H1 (cell line): ENCODE measurements around the gene SERPINH1.

Source experiments
- CHD2 ChIP-seq: IDR thresholded peaks from 2 replicates; pipeline ENCODE4 v1.6.1; 2012; ENCODE audit warnings: low read length, improper control_type of control experiment
- CTCF ChIP-seq, 3 experiments: IDR thresholded peaks; 1 replicate in 2 of 3; 2 replicates in 1 of 3; pipeline versions ENCODE4 v1.5.1 to v1.6.1; 2011; ENCODE audit warnings: low read length in 3 of 3, mild to moderate bottlenecking in 3 of 3, inconsistent platforms in 2 of 3, low read depth in 1 of 3, moderate library complexity in 1 of 3; ENCODE audit not compliant: insufficient read depth in 1 of 3; ENCODE audit errors: control extremely low read depth in 1 of 3
- JUND ChIP-seq: IDR thresholded peaks from 2 replicates; pipeline ENCODE4 v1.6.1; 2011; ENCODE audit warnings: mild to moderate bottlenecking, improper control_type of control experiment, low read length
- POLR2A ChIP-seq, 2 experiments: IDR thresholded peaks; 1 replicate in 1 of 2; 2 replicates in 1 of 2; pipeline ENCODE4 v1.6.1; 2011; ENCODE audit warnings: low read depth in 2 of 2, low read length in 2 of 2, mild to moderate bottlenecking in 2 of 2; ENCODE audit errors: control extremely low read depth in 1 of 2
- TF ChIP-seq, protein P1 (sequence below): IDR thresholded peaks from 2 replicates; pipeline ENCODE4 v1.6.1; 2012; ENCODE audit warnings: inconsistent platforms

DNA sequence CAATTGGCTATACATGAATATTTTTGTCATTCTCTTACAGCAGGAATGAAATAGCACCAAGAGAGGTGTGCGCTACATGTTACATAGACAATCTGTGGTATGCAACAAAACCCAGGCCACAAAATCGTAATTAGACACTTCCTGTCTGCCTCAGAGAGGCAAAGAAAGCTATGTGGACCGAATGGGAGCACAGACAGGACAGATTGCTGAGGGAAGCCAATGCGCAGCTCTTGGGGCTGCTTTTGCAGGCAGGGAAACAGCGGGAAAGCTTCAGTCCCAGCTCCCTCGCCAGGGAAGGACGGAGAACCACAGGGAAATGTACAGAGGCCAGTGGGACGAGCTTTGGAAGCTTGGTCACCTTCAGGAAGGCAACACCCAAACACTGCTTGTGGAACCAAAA is 40.9 kb downstream of the SERPINH1 start:
- TF ChIP-seq CHD2 = no peak
- no peak for TF ChIP-seq CTCF (IDR thresholded peaks at IDR 0.05; ENCODE audit: control extremely low read depth in 1 of 3, insufficient read depth in 1 of 3, low read depth in 1 of 3, low read length in 3 of 3)
- TF ChIP-seq, protein P1, sequence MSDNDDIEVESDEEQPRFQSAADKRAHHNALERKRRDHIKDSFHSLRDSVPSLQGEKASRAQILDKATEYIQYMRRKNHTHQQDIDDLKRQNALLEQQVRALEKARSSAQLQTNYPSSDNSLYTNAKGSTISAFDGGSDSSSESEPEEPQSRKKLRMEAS = no peak
- no peak for TF ChIP-seq POLR2A (IDR thresholded peaks at IDR 0.05; ENCODE audit: control extremely low read depth in 1 of 2, low read depth in 2 of 2, low read length in 2 of 2)
- TF ChIP-seq JUND = no peak
